Cortex of kidney (tissue), 1 donor: ENCODE measurements around the gene CRYBB1.

Source experiments
- DNase-seq: peaks from one replicate; lab custom pipeline; 2025; lab: John Stamatoyannopoulos, UW

Gene CRYBB1

GRCh38 chr22:26577081-26577480 lies 40.7 kb downstream of the CRYBB1 start:
- no peak for DNase-seq

DNA sequence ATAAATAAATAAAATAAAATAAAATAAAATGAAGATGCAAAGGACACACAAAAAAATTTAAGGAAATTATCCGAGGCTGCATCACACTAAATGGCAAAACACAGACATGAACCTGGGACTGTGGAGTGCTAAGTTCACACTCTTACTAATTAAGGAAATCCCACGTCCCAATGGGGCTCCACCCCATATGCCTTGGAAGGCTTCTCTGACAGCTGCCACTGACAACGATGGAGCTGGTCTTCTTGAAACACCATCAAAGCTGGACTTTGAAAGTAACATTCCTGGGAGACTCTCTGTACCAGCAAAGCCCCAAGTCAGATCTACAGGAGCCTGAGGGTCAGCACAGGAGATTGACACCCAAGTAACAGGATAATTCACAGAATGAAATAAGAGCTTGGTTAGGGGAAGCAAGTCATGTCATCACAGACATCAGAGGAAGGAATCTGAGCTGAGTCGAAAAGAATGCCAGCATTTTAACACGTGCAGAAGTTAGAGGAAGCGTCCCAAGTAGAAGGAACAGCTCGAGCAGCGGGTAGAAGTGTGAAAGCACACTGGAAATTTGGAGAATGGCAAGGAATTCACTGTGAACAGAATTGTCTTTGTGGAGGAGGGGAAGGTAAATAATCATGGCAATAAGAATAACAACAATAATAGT lies 41.7 kb downstream of the CRYBB1 start:
- no peak for DNase-seq

GRCh38 chr22:26574001-26574723 lies 43.7 kb downstream of the CRYBB1 start:
- DNase-seq = no peak

GRCh38 chr22:26573026-26573662 lies 44.7 kb downstream of the CRYBB1 start:
- DNase-seq = no peak

DNA sequence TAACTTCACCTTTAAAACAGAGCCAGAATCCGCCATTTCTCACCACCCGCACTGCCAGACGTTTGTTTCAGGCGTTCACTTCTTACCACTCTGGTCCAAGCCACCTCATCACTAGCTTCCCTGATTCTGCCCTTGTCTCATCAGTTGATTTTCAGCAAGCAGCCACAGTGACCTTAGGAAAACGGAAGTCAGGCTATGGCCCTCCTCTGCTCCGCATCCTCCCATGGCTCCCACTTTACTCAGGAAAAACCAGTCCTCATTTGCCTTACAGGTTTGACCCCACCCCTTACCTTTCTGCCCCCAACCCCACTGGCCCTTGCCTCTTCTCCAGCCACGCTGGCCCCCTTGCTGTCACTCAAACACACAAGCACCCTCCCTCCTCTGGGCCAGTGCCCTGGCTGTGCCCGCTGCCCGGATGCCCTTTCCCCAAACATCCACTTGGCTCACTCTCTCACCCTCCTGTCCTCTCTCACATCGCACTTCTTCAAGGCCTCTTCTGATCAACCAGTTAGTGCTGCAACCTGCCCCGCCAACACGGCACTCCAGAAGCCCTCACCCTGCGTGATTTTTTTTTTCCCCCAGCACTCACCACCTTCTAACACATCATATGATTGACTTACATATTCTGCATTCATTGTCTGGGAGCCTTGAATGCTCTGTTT lies 46.8 kb downstream of the CRYBB1 start:
- DNase-seq = no peak

- DNase-seq = no peak
These were observed 47.7 kb downstream of the CRYBB1 start for GRCh38 chr22:26570115-26570514.

- DNase-seq = no peak
These were observed 49.6 kb downstream of the CRYBB1 start for GRCh38 chr22:26568207-26568706.

DNA sequence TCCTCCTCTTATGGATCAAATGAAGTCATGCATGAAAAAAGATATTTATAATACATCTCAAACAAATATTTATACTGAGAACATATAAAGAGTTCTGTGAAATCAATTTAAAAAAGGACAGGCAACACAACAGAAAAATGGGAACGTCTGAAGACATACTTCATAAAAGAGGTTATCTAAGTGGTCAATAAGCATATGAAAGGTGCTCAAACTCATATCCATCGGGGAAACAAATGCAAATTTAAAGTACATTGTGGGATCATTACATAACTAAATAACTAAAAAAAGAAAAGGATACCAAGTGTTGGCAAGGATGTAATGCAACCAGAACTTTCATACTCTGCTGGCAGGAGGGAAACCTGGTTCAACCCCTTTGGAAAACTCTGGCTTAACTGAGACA lies 50.2 kb downstream of the CRYBB1 start:
- DNase-seq = no peak

DNA sequence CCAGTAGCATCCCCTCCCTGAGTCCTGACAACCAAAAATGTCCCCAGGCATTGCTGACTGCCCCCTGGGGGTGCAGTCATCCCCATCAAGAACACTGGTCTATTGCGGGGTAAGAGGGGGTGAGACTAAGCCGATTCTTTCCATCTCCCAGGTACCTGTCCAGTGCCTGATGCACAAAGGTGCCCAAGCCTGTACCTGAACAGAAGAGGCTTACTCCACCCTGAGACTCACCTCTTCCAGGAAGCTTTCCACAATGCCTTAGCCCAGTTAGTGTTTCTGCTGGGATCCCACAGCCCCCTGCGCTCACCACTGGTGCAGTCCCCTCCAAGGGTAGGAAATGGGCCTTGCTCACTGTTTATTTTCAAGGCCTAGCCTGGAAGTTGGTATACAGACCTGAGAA lies 50.8 kb downstream of the CRYBB1 start:
- no peak for DNase-seq

DNA sequence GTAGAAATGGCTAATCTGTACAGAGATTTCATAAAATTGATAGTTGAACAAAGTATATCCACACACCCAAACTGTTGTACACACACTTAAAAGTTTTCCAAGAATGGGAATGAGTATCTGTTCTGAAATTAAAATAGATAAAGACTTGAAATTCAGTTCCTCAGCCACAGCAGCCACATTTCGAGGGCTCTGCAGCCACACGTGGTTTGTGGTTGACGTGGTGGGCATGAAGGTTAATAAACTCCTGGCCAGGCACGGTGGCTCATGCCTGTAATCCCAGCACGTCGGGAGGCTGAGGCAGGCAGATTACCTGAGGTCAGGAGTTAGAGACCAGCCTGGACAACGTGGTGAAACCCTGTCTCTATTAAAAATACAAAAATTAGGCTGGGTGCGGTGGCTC lies 51.9 kb downstream of the CRYBB1 start:
- DNase-seq = no peak

GRCh38 chr22:26565181-26565580 lies 52.6 kb downstream of the CRYBB1 start:
- no peak for DNase-seq

DNA sequence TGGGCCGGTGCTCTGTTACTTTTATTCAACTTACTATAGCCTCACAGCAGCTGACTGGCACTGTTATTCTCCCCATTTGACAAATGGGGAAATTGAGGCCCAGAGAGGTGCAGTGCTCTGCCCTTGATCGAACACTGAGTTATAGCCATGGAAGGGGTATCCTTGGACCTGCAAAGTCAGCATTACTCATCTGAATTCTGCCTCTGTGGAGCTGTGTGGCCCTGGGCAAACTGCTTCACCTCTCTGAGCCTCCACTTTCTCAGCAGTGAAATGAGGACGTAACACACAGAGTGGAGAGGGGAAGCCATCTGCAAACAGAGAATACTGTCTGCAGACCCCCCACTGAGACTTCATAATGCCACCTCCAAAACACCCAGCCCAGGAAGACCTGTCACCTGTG lies 53.2 kb downstream of the CRYBB1 start:
- DNase-seq = no peak

- DNase-seq = no peak
These were observed 53.6 kb downstream of the CRYBB1 start for GRCh38 chr22:26564181-26564580.

DNA sequence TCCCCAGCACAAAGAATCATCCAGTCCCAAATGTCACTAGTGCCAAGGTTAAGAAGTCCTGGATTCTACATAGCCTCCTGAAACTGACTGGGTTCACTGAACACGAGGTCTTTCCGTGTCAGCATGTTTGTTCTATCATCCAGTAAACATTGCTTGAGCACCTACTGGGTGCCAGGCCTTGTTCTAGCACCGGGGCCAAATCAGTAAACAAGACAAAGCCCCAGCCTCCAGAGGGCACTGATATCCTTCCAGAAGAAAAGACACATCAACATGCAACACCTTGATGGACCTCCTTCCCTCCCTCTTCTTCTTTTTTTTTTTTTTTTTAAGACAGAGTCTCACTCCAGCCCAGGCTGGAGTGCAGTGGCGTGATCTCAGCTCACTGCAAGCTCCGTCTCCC lies 54.8 kb downstream of the CRYBB1 start:
- DNase-seq = no peak

DNA sequence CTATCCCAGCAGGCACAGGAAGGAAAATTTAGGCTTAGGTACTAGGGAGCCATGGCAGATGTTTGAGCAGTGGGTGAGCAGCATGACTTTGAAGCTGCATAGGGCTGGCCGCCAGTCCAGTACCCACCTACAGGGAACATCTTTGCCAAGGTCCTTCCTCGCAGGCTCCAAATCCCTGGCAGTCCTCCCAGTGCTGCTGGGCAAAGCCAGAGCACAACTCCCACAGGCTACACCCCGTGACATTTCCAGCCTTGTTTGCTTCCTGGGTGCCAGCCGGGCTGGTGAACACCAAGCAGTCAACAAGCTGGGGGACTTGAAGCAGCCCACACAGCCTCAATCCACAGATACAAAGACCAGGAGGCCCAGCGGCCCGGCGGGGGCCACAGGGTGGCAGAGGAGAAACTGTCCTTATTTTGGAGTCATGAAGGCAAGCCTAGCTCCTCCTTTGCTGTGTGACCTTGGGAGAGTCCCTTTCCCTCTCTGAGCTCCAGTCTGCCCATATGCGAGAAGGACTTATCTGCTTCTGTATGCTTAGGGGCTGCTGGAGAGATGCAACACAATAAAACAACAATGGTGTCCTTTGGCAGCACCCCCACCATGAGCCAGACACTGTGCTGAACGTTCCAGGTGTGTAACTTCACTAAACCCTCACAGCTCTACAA lies 55.9 kb downstream of the CRYBB1 start:
- no peak for DNase-seq

- no peak for DNase-seq
These were observed 57.8 kb downstream of the CRYBB1 start for GRCh38 chr22:26559961-26560575.

- DNase-seq = no peak
These were observed 59.5 kb downstream of the CRYBB1 start for GRCh38 chr22:26558248-26558895.

DNA sequence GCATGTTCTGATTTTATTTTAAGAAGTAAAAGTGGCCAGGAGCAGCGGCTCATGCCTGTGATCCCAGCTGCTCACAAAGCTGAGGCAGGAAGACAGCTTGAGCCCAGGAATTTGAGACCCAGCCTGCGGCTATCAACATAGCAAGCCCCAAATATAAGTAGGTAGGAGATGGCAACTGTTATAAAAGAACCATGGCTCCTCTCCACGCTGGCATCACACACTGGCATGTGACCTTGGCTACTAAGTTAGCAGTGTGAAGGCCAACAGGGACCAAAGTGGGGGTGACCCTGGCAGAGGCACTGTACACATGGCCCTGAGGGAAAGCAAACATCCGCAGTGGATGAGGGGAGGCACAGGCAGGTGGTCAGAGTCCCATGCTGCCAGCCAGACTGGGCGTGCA lies 60.9 kb downstream of the CRYBB1 start:
- no peak for DNase-seq

DNA sequence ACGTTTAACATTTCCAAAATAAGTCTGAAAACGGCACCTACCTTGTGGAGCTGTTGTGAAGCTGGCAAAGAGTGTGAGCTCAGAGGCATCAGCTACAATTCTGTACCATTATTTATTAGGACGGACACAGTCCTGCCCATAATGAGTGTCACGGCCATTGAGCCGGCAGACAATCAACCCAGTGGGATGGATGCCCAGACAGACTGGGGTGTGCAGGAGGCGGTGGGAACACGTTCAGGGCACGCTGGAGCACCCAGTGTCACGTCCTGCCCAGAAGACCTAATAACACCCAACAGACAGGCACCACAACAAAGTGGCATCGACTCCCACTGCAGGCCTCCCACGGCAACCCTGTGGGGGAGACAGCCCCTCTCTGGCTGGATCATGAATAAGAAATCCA lies 62.3 kb downstream of the CRYBB1 start:
- no peak for DNase-seq

DNA sequence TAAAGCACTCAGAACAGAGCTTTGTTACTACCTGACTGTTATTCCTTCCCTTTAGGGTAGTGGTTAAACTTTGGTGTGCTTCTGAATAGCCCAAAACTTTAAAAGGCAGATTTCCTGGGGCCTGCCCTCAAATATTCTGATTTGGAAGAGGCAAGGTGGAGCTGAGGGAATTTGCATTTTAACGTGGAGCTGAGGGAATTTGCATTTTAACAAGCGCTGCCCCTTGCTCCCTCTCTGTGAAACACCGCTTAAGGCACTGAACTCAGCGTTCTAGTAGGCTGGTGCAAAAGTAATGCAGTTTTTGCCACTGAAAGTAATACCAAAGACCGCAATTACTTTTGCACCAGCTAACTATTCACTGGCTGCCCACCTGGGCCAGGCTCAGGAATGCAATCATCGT lies 62.9 kb downstream of the CRYBB1 start:
- DNase-seq = no peak
